ENCODE measurements around the gene RSKR.
"Not testable (repeated sequence)": the region's sequence is repeated elsewhere in the genome, so short reads cannot be mapped to it uniquely, and the experiment has no call there.

The RSKR gene

GRCh38 chr17:28622186-28622585 is 8.2 kb upstream of the RSKR start:
- DNase-seq (ENCODE audit: low read depth): no peak

GRCh38 chr17:28620010-28620409 is 6.0 kb upstream of the RSKR start:
- no peak for DNase-seq (ENCODE audit: low read depth)

GRCh38 chr17:28618464-28618863 is 4.5 kb upstream of the RSKR start:
- no peak for DNase-seq (ENCODE audit: low read depth)

GRCh38 chr17:28616281-28616680 is 2.3 kb upstream of the RSKR start:
- DNase-seq (ENCODE audit: low read depth): no peak

- DNase-seq (ENCODE audit: low read depth): no peak
Observed at GRCh38 chr17:28615260-28615940, 1.4 kb upstream of the RSKR start.

- no peak for DNase-seq (ENCODE audit: low read depth)
Observed at GRCh38 chr17:28612936-28613872, 781 bp downstream of the RSKR start.

GRCh38 chr17:28612531-28612930 is 1.5 kb downstream of the RSKR start:
- DNase-seq (ENCODE audit: low read depth): no peak

GRCh38 chr17:28610376-28610775 is 3.6 kb downstream of the RSKR start:
- no peak for DNase-seq (ENCODE audit: low read depth)

- not testable (repeated sequence) for DNase-seq (ENCODE audit: low read depth)
Observed at GRCh38 chr17:28604031-28604430, 10.0 kb downstream of the RSKR start.

GRCh38 chr17:28599311-28600184 is 14.4 kb downstream of the RSKR start:
- peak; percentile 57 for DNase-seq (ENCODE audit: low read depth)

GRCh38 chr17:28598799-28599310 is 15.1 kb downstream of the RSKR start, which contains the start of gene SPAG5:
SPAG5 (minus strand) TSS chr17:28599025; CDS start chr17:28598946, 79 bp downstream.
- DNase-seq (ENCODE audit: low read depth): peak; percentile 90

- DNase-seq (ENCODE audit: low read depth): no peak
Observed at GRCh38 chr17:28598389-28598788, 15.6 kb downstream of the RSKR start.

GRCh38 chr17:28597606-28598383 is 16.2 kb downstream of the RSKR start:
- no peak for DNase-seq (ENCODE audit: low read depth)

GRCh38 chr17:28592260-28592659 is 21.7 kb downstream of the RSKR start:
- no peak for DNase-seq (ENCODE audit: low read depth)

GRCh38 chr17:28585851-28586250 is 28.1 kb downstream of the RSKR start:
- DNase-seq (ENCODE audit: low read depth): no peak

- DNase-seq (ENCODE audit: low read depth): no peak
Observed at GRCh38 chr17:28584434-28584833, 29.6 kb downstream of the RSKR start.

GRCh38 chr17:28582513-28582912 is 31.5 kb downstream of the RSKR start:
- DNase-seq (ENCODE audit: low read depth): no peak

- no peak for DNase-seq (ENCODE audit: low read depth)
Observed at GRCh38 chr17:28580959-28581358, 33.0 kb downstream of the RSKR start.

- no peak for DNase-seq (ENCODE audit: low read depth)
Observed at GRCh38 chr17:28579526-28579925, 34.5 kb downstream of the RSKR start.

- no peak for DNase-seq (ENCODE audit: low read depth)
Observed at GRCh38 chr17:28578246-28579195, 35.5 kb downstream of the RSKR start.
